CD4-positive, alpha-beta memory T cell (primary cell): ENCODE results near the gene EEFSEC. TPM values are rescaled to one million over a fixed set of nuclear protein-coding genes. Genes with fewer than 3 reads are reported as not detected.
A peak's percentile ranks its signal among the peaks of the same experiment; 100 is the strongest.

Experiments used
- CTCF ChIA-PET: fragments of 350-600 bp; sonication (Branson Sonifier 250); formaldehyde crosslinking; loops from one replicate; lab custom pipeline; 2021; ENCODE audit warnings: inconsistent platforms; ENCODE audit not compliant: partially characterized antibody; lab: Charles Lee
- POLR2A ChIA-PET: fragments of 350-600 bp; sonication (Branson Sonifier 250); formaldehyde crosslinking; loops from one replicate; lab custom pipeline; 2021; ENCODE audit not compliant: partially characterized antibody; lab: Charles Lee
- DNase-seq, 5 donors: peaks; one replicate each; pipeline versions ENCODE4 v3.0.0 to v3.0.0-alpha.2; 2020 to 2022; ENCODE audit warnings: mixed read lengths in 1 of 5
- H3K27ac ChIP-seq: one replicate; pipeline ENCODE4 v1.7.0; 2013; ENCODE audit warnings: low read depth, low read length
- H3K27me3 ChIP-seq: 2 replicates; pipeline ENCODE4 v1.7.0; 2013; ENCODE audit warnings: mild to moderate bottlenecking, low read length, moderate library complexity; ENCODE audit not compliant: insufficient read depth
- H3K36me3 ChIP-seq: 2 replicates; pipeline ENCODE4 v1.7.0; 2013; ENCODE audit warnings: mild to moderate bottlenecking, low read length, moderate library complexity; ENCODE audit not compliant: insufficient read depth
- H3K4me1 ChIP-seq: 2 replicates; pipeline ENCODE4 v1.7.0; 2013; ENCODE audit warnings: mild to moderate bottlenecking, low read length, moderate library complexity; ENCODE audit not compliant: insufficient read depth
- H3K4me3 ChIP-seq, 2 donors: one replicate each; pipeline ENCODE4 v1.7.0; 2013; ENCODE audit warnings: low read length in 2 of 2, mild to moderate bottlenecking in 1 of 2
- H3K9me3 ChIP-seq, 2 donors: one replicate each; pipeline ENCODE4 v1.7.0; 2013; ENCODE audit warnings: low read length in 2 of 2, control low read depth in 1 of 2; ENCODE audit not compliant: control insufficient read depth in 1 of 2
- H3K27ac Mint-ChIP-seq, 7 donors: one replicate each; pipeline ENCODE4 v1.8.0; 2020 to 2021; ENCODE audit warnings: mixed read lengths in 7 of 7, mild to moderate bottlenecking in 6 of 7, inconsistent platforms in 3 of 7, moderate library complexity in 3 of 7
- H3K27me3 Mint-ChIP-seq, 2 donors: one replicate each; pipeline ENCODE4 v1.8.0; 2020 to 2021; ENCODE audit warnings: mixed read lengths in 2 of 2
- H3K36me3 Mint-ChIP-seq, 2 donors: one replicate each; pipeline ENCODE4 v1.8.0; 2020 to 2021; ENCODE audit warnings: mixed read lengths in 2 of 2, inconsistent platforms in 1 of 2, mild to moderate bottlenecking in 1 of 2
- H3K4me1 Mint-ChIP-seq, 4 donors: one replicate each; pipeline ENCODE4 v1.8.0; 2020 to 2021; ENCODE audit warnings: mixed read lengths in 4 of 4, mild to moderate bottlenecking in 1 of 4
- H3K4me3 Mint-ChIP-seq, 8 donors: one replicate each; pipeline ENCODE4 v1.8.0; 2020 to 2021; ENCODE audit warnings: mixed read lengths in 8 of 8, mild to moderate bottlenecking in 7 of 8, moderate library complexity in 6 of 8, inconsistent platforms in 3 of 8
- H3K9me3 Mint-ChIP-seq, 8 donors: one replicate each; pipeline ENCODE4 v1.8.0; 2020 to 2021; ENCODE audit warnings: mixed read lengths in 8 of 8, mild to moderate bottlenecking in 5 of 8, inconsistent platforms in 3 of 8, moderate library complexity in 1 of 8
- intact Hi-C: fragments of 100-400 bp; cut with micrococcal nuclease; formaldehyde crosslinking; loops from one replicate; pipeline ENCODE4 v1.15.1; 2023
- polyA plus RNA-seq, 2 donors: library from polyadenylated mRNA; unstranded; fragments of 300-500 nt; fragmentation: Illumina TruSeq; gene quantifications; one replicate each; pipeline ENCODE4 v1.2.3, GENCODE V29; 2021
- total RNA-seq, 2 experiments: library from RNA; stranded (reverse); gene quantifications; one replicate each; pipeline ENCODE4 v1.2.3, GENCODE V29; 2021

Gene EEFSEC
- total and polyA plus RNA-seq, 4 experiments from 2014 or later, result 14.0 to 24.9 (median 17.1) TPM

DNA sequence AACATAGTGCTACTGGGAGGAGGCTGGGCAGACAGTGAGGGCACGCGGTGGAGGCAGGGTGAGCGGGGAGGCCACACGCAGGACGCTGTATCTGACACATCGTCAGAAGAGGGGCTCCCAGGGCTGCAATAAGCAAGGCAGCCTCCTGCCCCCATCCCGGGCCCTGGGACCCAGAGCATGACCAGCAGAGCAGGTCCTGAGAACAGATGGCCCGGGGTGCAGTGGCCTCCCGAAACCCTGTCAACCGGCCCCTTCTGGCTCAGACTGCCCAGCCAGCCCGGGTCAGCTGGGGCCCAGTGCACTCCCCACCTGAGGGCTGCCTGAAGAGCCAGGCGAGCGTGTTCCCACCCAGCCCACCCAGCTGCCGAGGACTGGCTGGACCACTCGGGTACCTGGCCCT is 276.0 kb downstream of the EEFSEC start:
- Mint-ChIP-seq H3K36me3 (peaks cover 0 to 6% of the 10 kb centered on the region in 2 donors), H3K4me3 (no peak overlapping the region), H3K27me3 (peaks cover 33 to 35% of the 10 kb centered on the region in 2 donors), H3K9me3 (peaks cover 0 to 2% (median 0%) of the 10 kb centered on the region in 8 donors), H3K27ac (no peak overlapping the region), H3K4me1 (peaks cover 7 to 18% (median 11%) of the 10 kb centered on the region in 4 donors)
- CTCF ChIA-PET, result no interaction called here
- H3K9me3 ChIP-seq, result no peaks in the 10 kb centered on the region
- H3K27ac ChIP-seq, result no peak overlapping the region
- H3K27me3 ChIP-seq, result peaks cover 4% of the 10 kb centered on the region
- no peak overlapping the region for H3K4me3 ChIP-seq
- H3K36me3 ChIP-seq, result no peaks in the 10 kb centered on the region
- peaks cover 3% of the 10 kb centered on the region for H3K4me1 ChIP-seq
- POLR2A ChIA-PET, result no interaction called here
- intact Hi-C loops, result no loop called here
- DNase-seq, result no peak

DNA sequence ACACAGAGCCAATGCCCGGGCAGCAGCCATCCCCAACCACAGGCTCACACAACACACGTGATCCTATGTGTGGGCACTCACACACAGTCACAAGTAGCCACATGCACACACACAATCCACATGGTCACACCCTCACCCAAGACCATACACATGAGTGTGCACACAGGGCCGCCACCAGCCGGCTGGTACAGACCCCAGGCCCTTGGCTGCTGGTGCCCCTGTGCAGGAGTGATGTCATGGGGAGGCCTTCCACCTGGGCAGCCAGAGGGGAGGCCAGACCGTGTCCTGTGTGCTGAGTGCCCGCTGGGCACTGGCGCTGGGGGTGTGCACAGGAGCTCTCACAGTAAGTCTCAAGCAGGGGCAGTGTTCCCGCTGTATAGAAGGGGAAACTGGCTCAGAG is 276.5 kb downstream of the EEFSEC start:
- DNase-seq, result no peak
- Mint-ChIP-seq H3K4me3 (no peak overlapping the region), H3K36me3 (peaks cover 0 to 6% of the 10 kb centered on the region in 2 donors), H3K27ac (no peak overlapping the region), H3K9me3 (no peaks in the 10 kb centered on the region), H3K4me1 (peaks cover 7 to 18% (median 11%) of the 10 kb centered on the region in 4 donors), H3K27me3 (peaks cover 33 to 35% of the 10 kb centered on the region in 2 donors)
- Histone ChIP-seq H3K4me1 (peaks cover 3% of the 10 kb centered on the region), H3K9me3 (no peaks in the 10 kb centered on the region), H3K27me3 (peaks cover 4% of the 10 kb centered on the region), H3K4me3 (no peak overlapping the region), H3K27ac (no peak overlapping the region), H3K36me3 (no peaks in the 10 kb centered on the region)
- ChIA-PET POLR2A (no interaction called here), CTCF (interaction anchor here (1.7 kb wide), 1 partner anchor 179 kb away, joined by 5 read pairs; no protein-coding TSS in a partner anchor)
- intact Hi-C loops, result no loop called here

DNA sequence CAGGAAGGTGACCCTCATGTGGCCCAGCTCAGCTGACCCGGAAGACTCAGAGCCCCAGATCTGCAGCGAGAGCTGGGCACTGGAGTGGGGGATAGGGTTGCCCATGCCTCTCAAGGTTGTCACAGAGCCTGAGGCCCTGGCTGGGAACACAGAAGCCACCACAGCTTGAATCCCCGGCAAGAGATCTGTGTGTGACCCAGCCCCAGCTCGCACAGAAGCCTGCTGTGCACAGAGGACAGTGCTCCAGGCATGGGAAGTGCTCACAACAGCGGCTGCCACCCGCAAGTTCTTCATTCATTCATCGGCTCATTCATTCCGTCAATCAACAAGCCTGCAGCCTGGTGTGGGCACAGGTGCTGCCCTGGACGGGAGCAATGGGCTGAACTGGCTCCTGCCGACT is 277.0 kb downstream of the EEFSEC start:
- no peak overlapping the region for H3K27ac Mint-ChIP-seq
- CTCF ChIA-PET, result interaction anchor here (1.7 kb wide), 1 partner anchor 179 kb away, joined by 5 read pairs; no protein-coding TSS in a partner anchor
- peak overlapping the region in 1 of 8 donors; percentile 13 for H3K4me3 Mint-ChIP-seq
- no peaks in the 10 kb centered on the region for H3K9me3 Mint-ChIP-seq
- H3K27me3 Mint-ChIP-seq, result peaks cover 33 to 35% of the 10 kb centered on the region in 2 donors
- intact Hi-C loops, result no loop called here
- Histone ChIP-seq H3K4me3 (no peak overlapping the region), H3K9me3 (no peaks in the 10 kb centered on the region), H3K27ac (no peak overlapping the region), H3K36me3 (no peaks in the 10 kb centered on the region), H3K4me1 (peaks cover 3% of the 10 kb centered on the region), H3K27me3 (peaks cover 4% of the 10 kb centered on the region)
- peaks cover 7 to 18% (median 11%) of the 10 kb centered on the region in 4 donors for H3K4me1 Mint-ChIP-seq
- no peak for DNase-seq
- POLR2A ChIA-PET, result no interaction called here
- H3K36me3 Mint-ChIP-seq, result peaks cover 0 to 6% of the 10 kb centered on the region in 2 donors

DNA sequence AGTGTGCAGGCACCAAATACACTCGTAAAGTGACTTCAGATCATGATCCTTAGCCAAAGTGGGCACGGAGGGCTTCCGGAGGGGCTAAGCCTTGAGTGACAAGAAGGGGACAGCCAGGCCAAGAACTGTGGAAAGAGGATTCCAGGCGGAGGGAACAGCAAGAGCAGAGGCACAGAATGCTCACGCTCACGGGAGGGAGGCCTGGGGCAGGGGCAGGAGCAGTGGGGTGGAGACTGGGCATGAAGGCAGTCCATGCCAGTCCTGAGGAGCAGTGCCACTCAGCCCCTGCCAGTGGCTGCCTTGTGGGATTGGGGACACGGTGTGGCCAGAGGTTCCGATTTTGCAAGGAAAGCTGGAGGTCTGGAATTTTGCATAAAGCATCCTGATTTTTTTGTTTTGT is 277.4 kb downstream of the EEFSEC start:
- ChIA-PET CTCF (interaction anchor here (1.7 kb wide), 1 partner anchor 178 kb away, joined by 5 read pairs; no protein-coding TSS in a partner anchor), POLR2A (interaction anchor here (0.6 kb wide), 1 partner anchor 178 kb away, joined by 3 read pairs; no protein-coding TSS in a partner anchor)

DNA sequence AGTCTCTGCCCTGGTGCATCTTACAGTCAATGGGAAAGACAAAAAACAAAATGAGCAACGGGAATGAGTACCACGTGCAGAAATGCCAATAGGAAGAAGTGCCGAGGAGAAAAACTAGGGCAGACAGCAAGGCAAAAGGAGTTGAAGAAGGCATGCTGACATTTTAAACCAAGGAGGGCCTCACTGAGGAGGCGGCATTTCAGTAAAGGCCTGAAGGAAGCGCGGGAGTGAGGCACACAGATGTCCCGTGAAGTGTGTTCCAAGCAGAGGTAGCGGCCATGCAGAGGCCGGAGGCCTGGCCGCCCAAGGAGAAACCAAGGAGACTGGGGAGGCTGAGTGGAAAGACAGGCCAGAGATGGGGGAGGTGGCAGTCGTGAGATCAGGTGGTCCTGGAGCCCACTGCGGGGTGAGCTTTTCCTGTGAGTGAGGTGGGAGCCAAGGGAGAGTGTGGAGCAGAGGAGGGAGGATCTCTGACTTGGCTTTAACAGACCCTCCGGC is 278.6 kb downstream of the EEFSEC start:
- intact Hi-C loops, result no loop called here
- H3K4me1 Mint-ChIP-seq, result peaks cover 7 to 18% (median 11%) of the 10 kb centered on the region in 4 donors
- H3K27me3 Mint-ChIP-seq, result peaks cover 33 to 43% of the 10 kb centered on the region in 2 donors
- H3K9me3 ChIP-seq, result no peaks in the 10 kb centered on the region
- DNase-seq, result no peak
- no peaks in the 10 kb centered on the region for H3K4me1 ChIP-seq
- H3K27ac ChIP-seq, result no peak overlapping the region
- H3K4me3 ChIP-seq, result no peak overlapping the region
- H3K27ac Mint-ChIP-seq, result no peak overlapping the region
- H3K27me3 ChIP-seq, result peaks cover 4% of the 10 kb centered on the region
- ChIA-PET CTCF (no interaction called here), POLR2A (no interaction called here)
- peak overlapping the region in 5 of 8 donors; percentile 0 to 71 (median 27) for H3K4me3 Mint-ChIP-seq
- no peaks in the 10 kb centered on the region for H3K36me3 ChIP-seq
- no peaks in the 10 kb centered on the region for H3K9me3 Mint-ChIP-seq
- peaks cover 0 to 6% of the 10 kb centered on the region in 2 donors for H3K36me3 Mint-ChIP-seq

More for the DNA sequence above, 277.4 kb downstream of the EEFSEC start:
- Histone ChIP-seq H3K36me3 (no peaks in the 10 kb centered on the region), H3K9me3 (no peaks in the 10 kb centered on the region), H3K4me3 (no peak overlapping the region), H3K27me3 (peaks cover 4% of the 10 kb centered on the region), H3K4me1 (peaks cover 3% of the 10 kb centered on the region), H3K27ac (no peak overlapping the region)
- Mint-ChIP-seq H3K9me3 (no peaks in the 10 kb centered on the region), H3K27ac (peak overlapping the region in 1 of 7 donors; percentile 61), H3K27me3 (peaks cover 33 to 35% of the 10 kb centered on the region in 2 donors), H3K4me1 (peaks cover 7 to 18% (median 11%) of the 10 kb centered on the region in 4 donors), H3K4me3 (peak overlapping the region in 1 of 8 donors; percentile 13), H3K36me3 (peaks cover 0 to 6% of the 10 kb centered on the region in 2 donors)
- no peak for DNase-seq
- intact Hi-C loops, result no loop called here

GRCh38 chr3:128432301-128432970 is 279.2 kb downstream of the EEFSEC start:
- Histone ChIP-seq H3K4me3 (no peak overlapping the region), H3K4me1 (no peaks in the 10 kb centered on the region), H3K27ac (no peak overlapping the region), H3K9me3 (no peaks in the 10 kb centered on the region), H3K27me3 (peaks cover 4% of the 10 kb centered on the region), H3K36me3 (no peaks in the 10 kb centered on the region)
- CTCF ChIA-PET, result no interaction called here
- Mint-ChIP-seq H3K4me1 (peaks cover 7 to 12% (median 11%) of the 10 kb centered on the region in 4 donors), H3K4me3 (peak overlapping the region in 3 of 8 donors; percentile 55 to 71 (median 61)), H3K9me3 (no peaks in the 10 kb centered on the region), H3K27ac (no peak overlapping the region), H3K36me3 (peaks cover 0 to 6% of the 10 kb centered on the region in 2 donors), H3K27me3 (peaks cover 33 to 42% of the 10 kb centered on the region in 2 donors)
- no peak for DNase-seq
- POLR2A ChIA-PET, result no interaction called here
- intact Hi-C loops, result no loop called here
